ENCODE measurements around the gene ZNF638.

Gene ZNF638

DNA sequence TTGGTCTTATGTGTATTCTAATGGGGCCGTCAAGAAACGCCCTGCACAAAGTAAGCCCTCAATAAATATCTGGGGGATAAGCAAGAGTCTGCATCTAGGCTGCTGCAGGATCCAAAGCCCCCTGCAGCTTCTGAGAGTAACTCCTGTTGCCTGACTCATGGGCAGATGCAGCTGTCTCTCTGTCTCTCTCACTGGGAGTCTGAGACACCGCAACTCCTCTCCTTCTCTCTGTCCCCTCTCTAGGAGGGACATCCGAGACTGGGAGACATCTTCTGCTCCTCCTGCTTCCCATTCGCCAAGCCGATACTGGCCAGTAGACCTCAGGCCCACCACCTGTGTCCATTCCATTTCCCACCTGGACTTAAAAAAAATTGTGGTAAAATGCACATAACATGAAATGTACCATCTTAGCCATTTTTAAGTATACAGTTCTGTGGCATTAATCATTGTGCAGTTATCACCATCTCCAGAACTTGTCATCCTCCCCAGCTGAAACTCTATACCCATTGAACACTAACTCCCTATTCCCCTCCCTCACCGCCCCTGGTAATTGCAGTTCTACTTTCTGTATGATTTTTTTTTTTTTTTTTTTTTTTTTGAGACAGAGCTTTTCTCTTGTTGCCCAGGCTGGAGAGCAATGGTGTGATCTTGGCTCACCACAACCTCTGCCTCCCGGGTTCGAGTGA is 141.9 kb downstream of the ZNF638 start:
- no peak for DNase-seq

DNA sequence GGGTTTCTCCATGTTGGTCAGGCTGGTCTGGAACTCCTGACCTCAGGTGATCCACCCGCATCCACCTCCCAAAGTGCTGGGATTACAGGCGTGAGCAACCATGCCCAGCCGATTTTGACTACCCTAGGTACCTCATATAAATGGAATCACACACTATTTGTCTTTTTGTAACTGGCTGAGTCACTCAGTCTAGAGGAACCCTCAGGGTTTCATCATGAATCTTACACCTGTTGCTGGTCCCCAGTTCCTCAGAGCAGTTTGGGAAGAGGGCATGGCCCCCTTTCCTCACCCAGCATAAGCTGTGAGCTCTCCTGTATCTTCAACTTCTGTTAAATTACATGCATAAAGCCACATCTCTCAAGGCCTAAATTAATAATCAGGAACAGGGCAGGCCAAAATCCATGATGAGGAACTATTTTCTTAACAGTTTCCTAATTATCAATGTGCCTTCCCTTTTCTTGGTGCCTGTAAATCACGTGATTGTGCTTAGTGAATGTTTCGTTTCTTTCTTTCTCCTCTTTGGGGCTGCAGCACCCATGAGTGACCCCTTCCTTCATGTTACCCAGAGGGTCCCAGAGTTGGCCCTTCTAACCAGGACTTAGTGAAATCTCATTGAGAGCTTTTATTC is 142.6 kb downstream of the ZNF638 start:
- no peak for DNase-seq

DNA sequence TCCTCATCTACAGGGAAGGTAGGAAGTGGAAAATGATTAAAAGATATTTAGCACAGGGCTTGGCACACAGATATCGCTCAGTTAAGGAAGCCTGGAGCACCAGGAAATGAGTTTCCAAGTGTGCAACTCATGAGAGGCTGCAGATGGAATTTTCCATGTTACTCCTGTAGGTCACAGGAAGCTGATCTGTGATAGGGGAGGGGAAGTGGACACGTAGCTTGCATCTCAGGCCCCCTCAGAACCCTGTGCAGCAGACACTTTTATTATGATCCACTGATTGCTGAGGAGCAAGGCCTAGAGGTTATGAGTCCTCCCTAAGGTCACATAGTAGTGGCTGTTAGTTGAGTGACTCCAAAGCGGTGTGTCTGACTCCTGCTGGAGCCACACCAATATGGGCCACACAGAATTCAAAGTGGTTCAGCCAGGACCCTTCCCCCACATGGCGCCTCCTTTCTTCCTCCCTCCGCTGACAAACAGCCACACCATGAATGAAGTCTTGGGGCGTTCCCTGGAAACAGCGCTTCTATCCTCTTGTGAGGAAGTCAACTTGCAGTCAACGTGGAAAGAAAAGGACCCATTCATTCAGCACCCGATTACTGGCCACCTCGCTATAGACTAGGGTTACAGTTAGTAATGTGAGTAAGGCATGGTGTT is 143.3 kb downstream of the ZNF638 start:
- no peak for DNase-seq

DNA sequence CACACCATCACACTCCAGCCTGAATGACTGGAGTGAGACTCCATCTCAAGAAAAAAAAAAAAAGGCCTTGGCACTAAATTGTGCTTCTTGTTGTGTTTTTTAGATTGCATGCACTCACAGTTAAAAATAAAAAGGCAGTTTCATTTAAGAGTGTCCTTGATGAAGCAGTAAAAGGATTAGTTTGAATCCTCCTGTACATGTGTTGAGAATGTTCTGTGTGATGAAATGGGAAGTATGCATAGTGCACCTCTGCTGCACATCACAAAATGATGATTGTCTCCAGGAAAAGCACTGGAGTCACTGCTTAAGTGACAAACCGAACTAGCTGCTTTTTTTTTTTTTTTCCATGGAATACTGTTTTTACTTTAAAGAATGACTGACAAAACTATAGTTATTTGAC is 144.9 kb downstream of the ZNF638 start:
- no peak for DNase-seq

DNA sequence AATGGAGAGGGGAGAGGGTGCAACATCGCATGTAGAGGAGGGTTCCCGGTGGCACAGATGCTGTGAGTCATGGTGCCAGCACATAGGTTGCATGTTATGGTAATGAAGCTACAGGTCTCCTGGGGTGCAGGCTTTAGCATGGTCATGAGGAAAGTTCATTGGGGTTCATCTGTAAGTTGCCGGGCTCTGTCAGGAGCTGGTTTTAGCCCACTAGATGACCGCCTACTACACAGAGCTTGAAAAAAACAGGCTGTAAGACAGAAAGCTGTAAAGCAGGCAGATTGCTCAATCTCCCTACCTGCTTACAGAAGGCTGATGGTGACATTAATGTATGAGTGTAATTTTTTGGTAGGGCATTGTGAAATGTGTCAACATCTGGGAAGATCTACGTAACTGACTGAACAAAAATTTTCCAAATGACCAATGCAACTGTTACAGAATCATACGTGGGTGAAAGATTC is 145.7 kb downstream of the ZNF638 start:
- DNase-seq = no peak

DNA sequence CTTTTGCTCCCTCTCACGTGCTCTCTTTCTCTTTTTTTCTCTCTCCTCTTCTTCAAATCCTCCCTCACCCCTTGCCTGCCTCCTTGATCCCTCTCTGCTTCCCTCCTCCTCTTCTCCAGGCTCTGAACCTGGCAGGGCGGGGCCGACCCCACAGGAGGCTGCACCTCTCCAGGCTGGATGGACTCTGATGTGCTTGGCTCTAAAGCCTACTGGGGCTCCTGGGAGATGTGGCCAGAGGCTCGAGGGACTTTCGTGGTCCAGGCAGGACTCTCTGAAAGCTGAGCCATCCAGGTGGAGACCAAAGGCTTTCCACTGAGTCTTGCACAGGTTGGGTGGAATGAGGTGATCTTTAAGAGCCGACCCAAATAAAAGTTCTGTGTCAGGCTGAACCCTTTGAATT is 147.2 kb downstream of the ZNF638 start:
- DNase-seq = no peak

DNA sequence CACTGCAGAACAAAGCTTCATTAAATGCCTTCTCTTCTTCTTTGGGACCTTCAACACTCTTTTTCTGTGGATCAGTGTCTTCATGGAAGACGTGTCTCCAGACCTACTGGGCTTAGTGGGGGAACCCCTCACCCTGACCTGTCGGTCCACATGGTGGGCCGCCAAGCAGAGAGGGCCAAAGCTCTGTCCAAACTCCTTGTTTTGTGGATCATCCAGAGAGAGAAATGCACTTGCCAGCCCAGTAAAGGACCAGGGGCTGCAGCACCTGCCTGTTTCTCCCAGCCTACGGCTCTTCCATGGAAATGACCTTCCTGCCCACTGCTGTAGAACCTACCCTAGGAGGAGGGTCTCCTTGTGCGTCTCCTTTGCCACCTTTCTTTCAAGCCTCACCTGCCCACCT is 147.7 kb downstream of the ZNF638 start:
- DNase-seq = no peak

DNA sequence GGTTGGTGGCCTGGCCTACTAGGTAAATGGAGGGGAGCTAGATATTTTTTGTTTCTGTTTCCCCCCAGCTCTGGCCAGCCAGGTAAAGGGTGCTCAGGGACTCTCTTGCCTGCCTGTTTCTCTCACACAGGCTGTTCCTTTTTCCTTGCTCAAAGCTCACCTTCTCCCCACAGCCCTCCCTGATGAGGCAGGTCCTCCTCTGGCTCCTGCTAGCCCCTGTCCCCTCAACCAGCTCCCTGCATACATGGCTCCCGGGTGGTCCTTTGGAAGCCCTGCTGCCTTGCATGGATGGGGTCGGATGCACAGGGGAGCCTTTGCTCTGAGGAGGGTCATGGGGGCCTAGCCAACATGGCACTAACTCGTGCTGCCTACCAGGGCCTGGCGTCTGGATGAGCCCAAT is 149.5 kb downstream of the ZNF638 start:
- no peak for DNase-seq

DNA sequence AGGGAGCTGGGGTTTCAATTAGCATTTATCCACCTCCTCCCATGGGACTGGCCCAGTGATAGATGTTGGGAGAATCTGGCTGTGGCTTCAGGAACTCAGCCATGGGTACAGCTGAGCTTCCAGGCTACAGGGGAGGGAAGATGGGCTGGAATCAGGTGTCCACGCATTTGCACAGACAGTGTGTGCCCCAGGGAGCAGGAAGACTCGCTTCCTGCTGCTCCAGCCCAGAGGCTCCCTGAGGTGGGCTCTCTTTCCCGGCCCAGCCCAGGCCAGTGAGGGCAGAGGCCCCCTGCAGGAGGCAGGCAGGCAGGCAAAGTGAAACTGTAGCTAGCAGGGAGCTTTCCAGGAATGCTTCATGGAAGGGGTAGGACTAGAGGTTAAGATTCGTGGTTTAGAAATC is 150.5 kb downstream of the ZNF638 start:
- DNase-seq = no peak

DNA sequence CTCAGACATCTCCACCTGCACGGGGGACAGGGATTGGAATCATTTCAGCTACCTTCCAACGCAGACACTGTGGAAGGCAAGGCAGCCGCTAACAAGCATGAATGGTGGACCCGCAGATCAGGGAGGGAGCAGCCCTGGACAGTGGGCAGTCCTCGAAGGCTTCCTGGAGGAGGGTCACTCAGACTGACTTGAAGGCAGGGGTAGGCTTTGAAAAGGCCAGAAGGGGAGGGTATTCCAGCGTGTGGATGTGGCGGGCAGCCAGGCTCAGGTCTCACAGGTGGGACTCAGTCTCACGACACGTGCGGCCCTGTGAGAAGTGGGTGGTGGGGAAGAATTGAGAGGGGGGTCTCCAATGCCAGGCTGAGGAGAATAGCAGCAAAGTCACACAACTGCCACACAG is 151.7 kb downstream of the ZNF638 start:
- DNase-seq = no peak

DNA sequence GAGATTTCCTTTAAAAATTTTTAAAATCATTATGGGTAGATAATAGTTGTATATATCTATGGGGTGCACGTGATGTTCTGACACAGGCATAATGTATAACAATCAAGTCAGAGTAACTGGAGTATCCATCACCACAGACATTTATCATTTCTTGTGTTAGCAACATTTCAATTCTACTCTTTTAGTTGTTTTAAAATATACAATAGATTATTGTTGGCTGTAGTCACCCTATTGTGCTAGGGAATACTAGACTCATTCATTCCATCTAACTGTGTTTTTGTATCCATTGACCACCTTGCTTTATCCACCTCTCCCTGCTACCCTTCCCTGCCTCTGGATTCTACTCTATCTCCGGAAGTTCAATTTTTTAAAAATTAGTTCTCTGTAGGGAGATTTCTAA is 152.8 kb downstream of the ZNF638 start:
- DNase-seq = no peak
